ENCODE results near the gene TET1.
"Not testable (repeated sequence)": the region's sequence is repeated elsewhere in the genome, so short reads cannot be mapped to it uniquely, and the experiment has no call there.

The TET1 gene

GRCh38 chr10:68705548-68705947 lies 145.4 kb downstream of the TET1 start:
- DNase-seq (ENCODE audit: low read depth): no peak
- TF ChIP-seq, protein P1, sequence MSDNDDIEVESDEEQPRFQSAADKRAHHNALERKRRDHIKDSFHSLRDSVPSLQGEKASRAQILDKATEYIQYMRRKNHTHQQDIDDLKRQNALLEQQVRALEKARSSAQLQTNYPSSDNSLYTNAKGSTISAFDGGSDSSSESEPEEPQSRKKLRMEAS (IDR thresholded peaks at IDR 0.05; ENCODE audit: low read depth, low read length): no peak
- TF ChIP-seq POLR2A (IDR thresholded peaks at IDR 0.05; ENCODE audit: extremely low read depth, insufficient read length) (no peak), CTCF (IDR thresholded peaks at IDR 0.05; ENCODE audit: low read depth, low read length) (no peak), MYC (IDR thresholded peaks at IDR 0.05; ENCODE audit: low read depth, low read length) (no peak)

GRCh38 chr10:68708987-68709386 lies 148.8 kb downstream of the TET1 start:
- not testable (repeated sequence) for DNase-seq (ENCODE audit: low read depth)

More at GRCh38 chr10:68705548-68705947, 145.4 kb downstream of the TET1 start:
- no peak overlapping the region for H3K4me3 ChIP-seq (ENCODE audit: low read depth, low read length)

GRCh38 chr10:68713065-68713464 lies 152.9 kb downstream of the TET1 start:
- H3K4me3 ChIP-seq (ENCODE audit: low read depth, low read length); DNase-seq (ENCODE audit: low read depth): not testable (repeated sequence)

More at GRCh38 chr10:68708987-68709386, 148.8 kb downstream of the TET1 start:
- not testable (repeated sequence) for H3K4me3 ChIP-seq (ENCODE audit: low read depth, low read length)

GRCh38 chr10:68717435-68717834 lies 157.3 kb downstream of the TET1 start:
- TF ChIP-seq MYC (IDR thresholded peaks at IDR 0.05; ENCODE audit: low read depth, low read length) (no peak), CTCF (IDR thresholded peaks at IDR 0.05; ENCODE audit: low read depth, low read length) (no peak), POLR2A (IDR thresholded peaks at IDR 0.05; ENCODE audit: extremely low read depth, insufficient read length) (no peak)
- TF ChIP-seq, protein P1 (IDR thresholded peaks at IDR 0.05; ENCODE audit: low read depth, low read length): no peak
- DNase-seq (ENCODE audit: low read depth): no peak
- H3K4me3 ChIP-seq (ENCODE audit: low read depth, low read length): no peak overlapping the region

GRCh38 chr10:68720793-68721672 lies 160.9 kb downstream of the TET1 start, which contains the start of gene CCAR1:
TSS of gene CCAR1 (plus strand) at chr10:68721239. CDS start at chr10:68722505, 1,266 bp downstream.
- no peak for TF ChIP-seq CTCF (IDR thresholded peaks at IDR 0.05; ENCODE audit: low read depth, low read length)
- peak; percentile 87 for TF ChIP-seq MYC (IDR thresholded peaks at IDR 0.05; ENCODE audit: low read depth, low read length)
- TF ChIP-seq, protein P1 (IDR thresholded peaks at IDR 0.05; ENCODE audit: low read depth, low read length): peak; percentile 97
- peak; percentile 92 for TF ChIP-seq POLR2A (IDR thresholded peaks at IDR 0.05; ENCODE audit: extremely low read depth, insufficient read length)
- peak within 1 kb of the TSS; percentile 91 for H3K4me3 ChIP-seq (ENCODE audit: low read depth, low read length)
- peak; percentile 100 for DNase-seq (ENCODE audit: low read depth)

GRCh38 chr10:68721673-68722335 lies 161.7 kb downstream of the TET1 start:
- DNase-seq (ENCODE audit: low read depth): no peak
- TF ChIP-seq POLR2A (IDR thresholded peaks at IDR 0.05; ENCODE audit: extremely low read depth, insufficient read length) (no peak), CTCF (IDR thresholded peaks at IDR 0.05; ENCODE audit: low read depth, low read length) (no peak), MYC (IDR thresholded peaks at IDR 0.05; ENCODE audit: low read depth, low read length) (no peak)
- TF ChIP-seq, protein P1 (IDR thresholded peaks at IDR 0.05; ENCODE audit: low read depth, low read length): no peak
- H3K4me3 ChIP-seq (ENCODE audit: low read depth, low read length): peak overlapping the region; percentile 91

All from NB4 (cell line).